Measurements from ENCODE around the gene PGAM1. TPM values are rescaled to one million over a fixed set of nuclear protein-coding genes. Genes with fewer than 3 reads are reported as not detected.
A peak's percentile ranks its signal among the peaks of the same experiment; 100 is the strongest.

Gene PGAM1
- polyA plus RNA-seq, 3 donors, result 276 to 749 (median 498) TPM

DNA sequence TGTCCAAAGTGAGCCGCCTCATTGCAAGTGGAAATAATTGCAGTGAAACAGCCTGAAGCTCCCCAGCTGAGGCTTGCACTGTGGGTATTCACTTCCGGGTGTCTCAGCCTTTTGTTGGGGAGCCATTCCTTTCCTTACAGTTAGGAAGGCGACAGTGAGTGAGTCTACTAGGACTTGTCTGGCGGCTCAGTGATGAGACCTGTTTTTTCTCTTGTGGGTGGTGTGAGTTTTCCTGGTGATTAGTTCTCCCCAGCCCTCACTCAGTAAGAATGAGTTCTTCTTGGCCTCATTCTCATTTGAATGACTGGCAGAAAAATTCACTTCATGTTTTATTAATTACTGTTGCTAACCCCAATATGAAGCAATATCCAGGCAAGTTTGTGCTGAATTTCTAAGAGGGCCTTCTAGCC, 2.6 kb downstream of the PGAM1 start:
- H3K27ac ChIP-seq (ENCODE audit: low read depth in 1 of 2, low read length in 2 of 2), result peak overlapping the region; percentile 64 to 92

DNA sequence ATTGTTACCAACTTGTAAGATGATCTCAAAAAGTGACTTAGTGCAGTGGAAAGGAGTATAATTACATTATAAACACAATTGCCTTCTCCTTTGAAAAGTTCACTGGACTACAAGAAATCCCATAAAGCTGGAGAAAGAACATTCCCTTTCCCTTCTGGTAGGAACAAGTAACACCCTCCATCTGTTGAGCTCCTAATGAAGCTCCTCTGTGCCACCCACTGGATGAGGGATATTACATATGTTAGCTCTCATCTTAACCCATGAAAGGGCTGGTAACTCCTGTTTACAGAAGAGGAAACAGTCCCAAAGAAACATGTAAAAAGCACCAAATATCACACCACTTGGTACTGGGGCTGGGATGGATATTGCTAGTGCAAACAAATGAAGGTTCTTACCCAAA, 8.1 kb downstream of the PGAM1 start:
- DNase-seq, result no peak
- no peak overlapping the region for H3K4me2 ChIP-seq (replicated peaks; ENCODE audit: extremely low read depth, low read length, poor library complexity, severe bottlenecking)
- H3K4me1 ChIP-seq (ENCODE audit: control insufficient read depth in 1 of 2, insufficient read depth in 2 of 2, low read length in 2 of 2), result peaks cover 6 to 9% of the 10 kb centered on the region in 2 donors
- peaks cover 5% of the 10 kb centered on the region for H3K4me1 Mint-ChIP-seq
- H3K9me3 ChIP-seq (replicated peaks in 1 of 2; ENCODE audit: control insufficient read depth in 1 of 2, insufficient read depth in 1 of 2, low read length in 2 of 2), result no peaks in the 10 kb centered on the region
- peak overlapping the region in 5 of 7 donors; percentile 6 to 71 (median 50) for H3K27ac Mint-ChIP-seq
- peak overlapping the region in 1 of 2 donors; percentile 51 for H3K27ac ChIP-seq (ENCODE audit: low read depth in 1 of 2, low read length in 2 of 2)
- no peaks in the 10 kb centered on the region for H3K9me3 Mint-ChIP-seq
- H3K4me3 Mint-ChIP-seq, result no peak overlapping the region
- intact Hi-C loops (cut with micrococcal nuclease), result no loop called here
- H3K36me3 Mint-ChIP-seq, result peaks cover 68 to 88% of the 10 kb centered on the region in 2 donors
- H3K9ac ChIP-seq (ENCODE audit: insufficient read depth, low read length, poor library complexity, severe bottlenecking), result no peak overlapping the region
- peaks cover 27% of the 10 kb centered on the region for H3K79me2 ChIP-seq (ENCODE audit: insufficient read depth, low read length)
- H3K36me3 ChIP-seq (replicated peaks in 1 of 2; ENCODE audit: control insufficient read depth in 1 of 2, insufficient read depth in 2 of 2, low read length in 2 of 2), result peaks cover 64 to 90% of the 10 kb centered on the region in 2 donors
- TF ChIP-seq CTCF (IDR thresholded peaks at IDR 0.05), result no peak
- H4K20me1 ChIP-seq (ENCODE audit: insufficient read depth, low read length), result peaks cover 37% of the 10 kb centered on the region
- no peaks in the 10 kb centered on the region for H3K27me3 ChIP-seq (ENCODE audit: control insufficient read depth in 2 of 2, insufficient read depth in 2 of 2, low read length in 2 of 2)
- no peak overlapping the region for H3K4me3 ChIP-seq (replicated peaks in 1 of 3; ENCODE audit: low read depth in 2 of 3, low read length in 3 of 3)
- H3K27me3 Mint-ChIP-seq (ENCODE audit: low read depth in 3 of 3), result no peaks in the 10 kb centered on the region
- no peak overlapping the region for H2AFZ ChIP-seq (ENCODE audit: insufficient read depth, low read depth, low read length, poor library complexity, severe bottlenecking)

More for the DNA sequence above, 2.6 kb downstream of the PGAM1 start:
- H3K27me3 ChIP-seq (ENCODE audit: control insufficient read depth in 2 of 2, insufficient read depth in 2 of 2, low read length in 2 of 2), result no peaks in the 10 kb centered on the region
- 17% methylated on average over 1 of the region's 4 CpGs for WGBS (ENCODE audit: insufficient coverage)
- TF ChIP-seq CTCF (IDR thresholded peaks at IDR 0.05), result no peak
- no peaks in the 10 kb centered on the region for H3K9me3 ChIP-seq (replicated peaks in 1 of 2; ENCODE audit: control insufficient read depth in 1 of 2, insufficient read depth in 1 of 2, low read length in 2 of 2)
- peaks cover 46% of the 10 kb centered on the region for H4K20me1 ChIP-seq (ENCODE audit: insufficient read depth, low read length)
- peak overlapping the region; percentile 50 for H2AFZ ChIP-seq (ENCODE audit: insufficient read depth, low read depth, low read length, poor library complexity, severe bottlenecking)
- H3K9ac ChIP-seq (ENCODE audit: insufficient read depth, low read length, poor library complexity, severe bottlenecking), result peak overlapping the region; percentile 43
- Mint-ChIP-seq H3K9me3 (no peaks in the 10 kb centered on the region), H3K4me1 (peaks cover 41% of the 10 kb centered on the region), H3K27ac (peak overlapping the region; percentile 94 to 97 (median 95)), H3K4me3 (peak overlapping the region; percentile 68 to 78), H3K27me3 (ENCODE audit: low read depth in 3 of 3) (no peaks in the 10 kb centered on the region), H3K36me3 (peaks cover 38 to 47% of the 10 kb centered on the region in 2 donors)
- peaks cover 29 to 37% of the 10 kb centered on the region in 2 donors for H3K36me3 ChIP-seq (replicated peaks in 1 of 2; ENCODE audit: control insufficient read depth in 1 of 2, insufficient read depth in 2 of 2, low read length in 2 of 2)
- H3K4me3 ChIP-seq (replicated peaks in 1 of 3; ENCODE audit: low read depth in 2 of 3, low read length in 3 of 3), result peak overlapping the region in 2 of 3 experiments; percentile 14 to 96
- H3K4me1 ChIP-seq (ENCODE audit: control insufficient read depth in 1 of 2, insufficient read depth in 2 of 2, low read length in 2 of 2), result peaks cover 51 to 57% of the 10 kb centered on the region in 2 donors
- peak overlapping the region; percentile 86 for H3K4me2 ChIP-seq (replicated peaks; ENCODE audit: extremely low read depth, low read length, poor library complexity, severe bottlenecking)
- intact Hi-C loops (cut with micrococcal nuclease), result loop anchor here in 1 of 2 donors (2.0 to 5.0 kb wide), 2 partner anchors 14 to 96 kb away; partner anchors contain the start of gene FRAT2
- DNase-seq, result peak in 2 of 3 donors; percentile 45 to 48
- H3K79me2 ChIP-seq (ENCODE audit: insufficient read depth, low read length), result peaks cover 70% of the 10 kb centered on the region
